Fibroblast of skin of left quadriceps (primary cell): ENCODE results near the gene SMURF2.
"Not testable (repeated sequence)": the region's sequence is repeated elsewhere in the genome, so short reads cannot be mapped to it uniquely, and the experiment has no call there.

ENCODE experiments used
- DNase-seq, 2 experiments: peaks; one replicate each; pipeline ENCODE4 v3.0.0-alpha.2; 2013; ENCODE audit warnings: low read depth in 2 of 2

The SMURF2 gene

DNA sequence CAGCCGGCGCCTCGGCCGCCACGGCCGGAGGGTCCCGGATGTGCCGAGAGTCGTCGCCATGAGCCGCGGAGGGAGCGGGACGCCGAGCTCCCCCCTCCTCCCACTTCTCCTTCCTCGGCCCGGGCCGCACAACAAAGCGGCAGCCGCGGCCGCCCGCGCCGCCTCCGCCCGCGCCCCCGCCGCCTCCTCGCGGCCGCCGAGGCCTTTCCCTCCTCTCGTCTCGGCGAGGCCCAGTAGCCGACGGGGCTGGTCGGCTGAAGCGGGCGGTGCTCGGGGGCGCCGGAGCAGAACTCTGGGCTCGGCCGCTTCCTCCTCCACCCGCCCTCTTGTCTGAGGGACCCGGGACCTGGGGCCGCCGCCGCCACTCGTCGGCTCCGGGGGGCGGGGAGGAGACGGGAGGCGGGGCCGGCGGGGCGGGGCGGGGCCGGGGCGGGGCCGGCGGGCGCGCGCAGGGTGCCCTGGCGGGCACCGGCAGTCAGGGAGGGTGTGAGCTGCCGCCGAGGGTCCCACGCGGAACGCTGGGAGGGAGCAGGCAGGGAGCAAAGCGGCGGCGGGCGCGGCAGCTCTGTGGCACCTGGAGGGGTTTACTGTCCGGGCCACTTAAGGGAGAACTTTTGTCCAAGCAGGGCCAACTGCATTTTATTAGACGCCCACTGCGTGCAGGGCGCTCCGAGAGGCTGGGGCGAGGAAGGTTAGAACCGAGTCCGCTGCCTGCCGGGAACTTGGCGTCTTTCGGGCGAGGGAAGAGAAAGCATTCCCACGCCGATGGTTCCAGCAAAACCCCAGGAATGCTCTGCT lies at the start of gene SMURF2:
Gene SMURF2 (minus strand): TSS at position 332 of the 798 bp plus-strand sequence. CDS start 427 bp downstream, outside the sequence.
- no peak for DNase-seq

DNA sequence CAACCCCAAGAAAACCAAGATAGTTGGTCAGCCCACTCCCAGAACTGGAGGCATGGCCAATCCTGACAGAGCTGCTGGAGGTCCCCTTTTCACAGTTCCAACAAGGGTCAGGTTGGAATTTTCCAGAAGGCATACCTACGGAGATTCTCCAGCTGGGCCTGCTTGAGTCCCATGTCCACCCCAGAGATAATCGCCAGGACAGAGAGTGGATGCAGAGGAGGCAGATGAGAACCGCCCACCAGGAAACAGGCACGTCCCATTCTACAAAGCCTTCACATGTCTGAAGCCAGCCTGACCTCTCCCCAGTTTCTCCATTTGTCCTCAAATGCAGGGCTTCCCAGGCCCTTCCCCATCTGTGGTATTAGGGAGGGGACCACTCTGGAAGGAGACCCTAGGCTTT lies 47.4 kb upstream of the SMURF2 start:
- DNase-seq: no peak

DNA sequence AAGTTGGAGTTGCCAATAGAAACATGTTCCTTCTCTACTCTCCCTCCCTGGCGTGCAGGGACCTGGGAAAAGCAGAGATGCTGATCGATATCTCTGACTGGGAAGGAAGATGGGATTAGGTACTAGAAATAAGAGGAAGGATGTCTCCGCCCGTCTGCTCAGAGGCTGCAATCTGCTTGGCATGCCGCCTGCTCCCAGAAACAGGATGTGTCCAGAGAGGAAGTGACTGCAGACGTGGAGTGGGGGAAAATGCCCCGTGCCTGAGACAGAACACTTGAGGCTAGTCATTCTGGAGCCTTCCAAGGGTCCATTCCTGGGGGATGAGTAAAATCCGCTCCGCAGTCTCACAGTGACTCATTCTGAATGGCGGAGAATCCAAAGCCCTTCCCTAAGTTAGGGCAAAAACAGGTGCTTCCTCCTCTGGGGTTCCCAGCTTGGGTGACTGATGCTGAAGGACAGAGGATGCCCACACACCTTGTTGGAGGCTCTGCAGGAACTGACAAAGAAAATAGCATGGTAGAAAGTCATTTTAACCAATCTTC lies 45.0 kb upstream of the SMURF2 start:
- DNase-seq: peak; percentile 98

GRCh38 chr17:64706224-64707049 lies 44.3 kb upstream of the SMURF2 start:
- DNase-seq: no peak

DNA sequence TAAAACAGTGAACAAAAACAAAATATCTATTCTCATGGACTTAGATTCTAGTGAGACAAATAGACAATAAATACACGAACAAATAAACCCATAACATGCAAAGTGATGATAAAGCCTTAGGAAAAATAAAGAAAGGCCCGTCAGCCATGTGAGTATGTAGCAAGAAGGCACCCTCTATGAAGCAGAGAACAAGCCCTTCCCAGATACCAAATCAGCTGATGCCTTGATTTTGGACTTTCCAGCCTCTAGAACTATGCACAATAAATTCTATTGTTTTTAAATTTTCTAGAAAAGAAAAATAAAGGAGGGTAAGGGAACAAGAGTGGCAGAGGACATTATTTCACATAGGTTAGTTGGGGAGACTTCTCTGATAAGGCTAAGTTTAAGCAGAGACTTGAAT lies 40.7 kb upstream of the SMURF2 start:
- DNase-seq: no peak

- no peak for DNase-seq
Measured at GRCh38 chr17:64698725-64699124, 36.6 kb upstream of the SMURF2 start.

DNA sequence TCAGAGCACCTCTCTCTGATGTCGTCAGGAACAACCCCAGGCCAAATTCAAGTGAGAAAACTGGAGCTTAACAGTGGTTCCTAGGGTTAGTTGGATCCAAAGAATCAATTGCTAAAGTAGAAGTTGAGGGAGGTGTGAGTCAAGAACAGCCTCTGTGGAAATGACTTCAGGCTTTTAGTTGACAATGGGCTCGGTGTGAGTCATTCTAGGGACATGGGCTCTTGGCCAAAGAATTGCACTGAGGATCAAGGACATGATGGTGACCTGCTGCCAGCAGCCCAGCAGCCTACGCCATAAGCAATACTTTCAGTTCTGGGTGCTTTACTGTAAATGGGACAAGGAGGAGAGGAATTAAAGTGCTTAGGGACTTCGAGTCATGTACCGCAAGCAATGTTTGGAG lies 32.1 kb upstream of the SMURF2 start:
- no peak for DNase-seq

- DNase-seq: no peak
Measured at GRCh38 chr17:64692187-64692586, 30.1 kb upstream of the SMURF2 start.

DNA sequence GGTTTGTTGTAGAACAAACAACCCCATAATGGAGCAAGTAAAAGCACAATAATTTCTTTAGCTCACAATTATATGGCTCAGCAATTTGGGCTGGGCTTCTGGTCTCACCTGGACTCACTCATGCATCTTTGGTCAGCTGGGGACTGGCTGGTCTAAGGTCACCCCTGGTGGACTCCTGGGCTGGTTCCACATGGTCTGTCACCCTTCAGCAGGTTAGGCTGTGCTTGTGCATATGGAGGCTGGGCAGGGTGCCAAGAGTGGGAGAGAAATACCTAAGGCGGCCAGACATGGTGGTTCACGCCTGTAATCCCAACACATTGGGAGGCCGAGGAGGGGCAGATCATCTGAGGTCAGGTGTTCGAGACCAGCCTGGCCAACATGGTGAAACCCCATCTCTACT lies 27.0 kb upstream of the SMURF2 start:
- DNase-seq: no peak

DNA sequence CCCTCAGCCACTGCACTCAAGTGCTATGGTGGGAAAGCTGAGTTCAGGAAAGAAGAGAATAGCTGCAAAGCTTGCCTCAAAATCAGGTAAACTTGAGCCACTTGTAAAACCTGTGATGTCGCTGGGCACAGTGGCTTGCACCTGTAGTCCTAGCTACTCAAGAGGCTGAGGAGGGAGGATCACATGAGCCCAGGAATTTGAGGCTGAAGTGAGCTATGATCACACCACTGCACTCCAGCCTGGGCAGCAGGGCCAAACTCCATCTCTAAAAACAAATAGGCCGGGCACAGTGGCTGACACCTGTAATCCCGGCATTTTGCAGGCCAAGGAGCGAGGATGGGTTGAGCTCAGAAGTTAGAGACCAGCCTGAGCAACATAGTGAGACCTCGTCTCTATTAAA lies 26.4 kb upstream of the SMURF2 start:
- no peak for DNase-seq

- DNase-seq: peak; percentile 59
Measured at GRCh38 chr17:64687961-64688360, 25.9 kb upstream of the SMURF2 start.

GRCh38 chr17:64687376-64687775 lies 25.3 kb upstream of the SMURF2 start:
- DNase-seq: no peak

GRCh38 chr17:64686705-64687104 lies 24.6 kb upstream of the SMURF2 start:
- DNase-seq: no peak

GRCh38 chr17:64685705-64686104 lies 23.6 kb upstream of the SMURF2 start:
- DNase-seq: no peak

- DNase-seq: no peak
Measured at GRCh38 chr17:64683796-64684195, 21.7 kb upstream of the SMURF2 start.

- DNase-seq: peak in 1 of 2 experiments; percentile 50
Measured at GRCh38 chr17:64682261-64683181, 20.4 kb upstream of the SMURF2 start.

GRCh38 chr17:64679710-64680216 lies 17.7 kb upstream of the SMURF2 start:
- peak; percentile 97 for DNase-seq

DNA sequence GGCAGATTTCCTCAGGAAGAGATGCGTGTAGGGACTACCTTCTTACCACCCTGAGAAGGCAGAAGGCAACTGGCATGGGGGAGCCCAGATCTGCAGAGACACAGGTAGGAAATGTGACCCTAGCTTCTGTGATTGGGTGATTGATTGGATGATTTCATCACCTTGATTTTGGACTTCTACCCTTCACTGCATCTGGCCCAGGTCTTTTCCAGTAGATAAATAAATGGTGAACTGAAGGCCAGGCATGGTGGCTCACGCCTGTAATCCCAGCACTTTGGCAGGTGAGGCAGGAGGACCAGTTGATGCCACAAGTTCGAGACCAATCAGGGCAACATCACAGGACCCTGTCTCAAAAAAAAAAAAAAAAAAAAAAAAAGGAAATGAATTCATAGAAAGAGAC lies 14.7 kb upstream of the SMURF2 start:
- DNase-seq: no peak

GRCh38 chr17:64670843-64671590 lies 8.9 kb upstream of the SMURF2 start:
- not testable (repeated sequence) for DNase-seq
